Activated B cell treated with CpG ODN at 0.5 μM for 24 hours (primary cell): ENCODE data around the gene CAMP. TPM values are rescaled to one million over a fixed set of nuclear protein-coding genes. Genes with fewer than 3 reads are reported as not detected.
"Not testable (repeated sequence)": the region's sequence is repeated elsewhere in the genome, so short reads cannot be mapped to it uniquely, and the experiment has no call there.

Experiments used
- ATAC-seq: fragments of 200-7000 bp; cut with Tn5 transposase; one replicate; pipeline ENCODE4 v1.10.0; 2021; ENCODE audit warnings: low read depth, mild to moderate bottlenecking, moderate library complexity
- CTCF ChIA-PET: fragments of 350-600 bp; sonication (Branson Sonifier 250); formaldehyde crosslinking; loops from one replicate; lab custom pipeline; 2021; ENCODE audit warnings: antibody characterized with exemption; lab: Charles Lee
- POLR2A ChIA-PET: fragments of 350-600 bp; sonication (Branson Sonifier 250); formaldehyde crosslinking; loops from one replicate; lab custom pipeline; 2021; ENCODE audit warnings: antibody characterized with exemption; lab: Charles Lee
- DNase-seq: peaks from one replicate; pipeline ENCODE4 v3.0.0; 2022
- H3K27ac Mint-ChIP-seq: one replicate; pipeline ENCODE4 v1.8.0; 2020; ENCODE audit warnings: mixed read lengths
- H3K27me3 Mint-ChIP-seq: one replicate; pipeline ENCODE4 v1.8.0; 2021; ENCODE audit warnings: mixed read lengths
- H3K36me3 Mint-ChIP-seq: one replicate; pipeline ENCODE4 v1.8.0; 2021; ENCODE audit warnings: low read depth, mixed read lengths
- H3K4me1 Mint-ChIP-seq: one replicate; pipeline ENCODE4 v1.8.0; 2021; ENCODE audit warnings: mixed read lengths
- H3K4me3 Mint-ChIP-seq: one replicate; pipeline ENCODE4 v1.8.0; 2020; ENCODE audit warnings: mild to moderate bottlenecking, mixed read lengths
- H3K9me3 Mint-ChIP-seq: one replicate; pipeline ENCODE4 v1.8.0; 2020; ENCODE audit warnings: mixed read lengths
- CTCF ChIP-seq: fragments of 200-600 bp; IDR thresholded peaks from one replicate; pipeline ENCODE4 v1.8.0; 2022; ENCODE audit warnings: antibody characterized with exemption, mild to moderate bottlenecking
- intact Hi-C: fragments of 100-400 bp; cut with micrococcal nuclease; formaldehyde crosslinking; loops from one replicate; pipeline ENCODE4 v1.15.1; 2024
- total RNA-seq: library from RNA; stranded (reverse); gene quantifications from 2 replicates; pipeline ENCODE4 v1.2.3, GENCODE V29; 2022

Gene CAMP
- total RNA-seq, 1 donor from 2014 or later: not detected

GRCh38 chr3:48267782-48268181, 44.5 kb downstream of the CAMP start:
- POLR2A ChIA-PET: no interaction called here

GRCh38 chr3:48268381-48268935, 45.2 kb downstream of the CAMP start:
- Mint-ChIP-seq H3K9me3 (no peaks in the 10 kb centered on the region), H3K27me3 (no peaks in the 10 kb centered on the region), H3K27ac (no peak overlapping the region), H3K4me3 (no peak overlapping the region), H3K36me3 (peaks cover 60% of the 10 kb centered on the region), H3K4me1 (no peaks in the 10 kb centered on the region)
- intact Hi-C loops: no loop called here
- DNase-seq (no peak), ATAC-seq (no peak)
- POLR2A ChIA-PET: no interaction called here
- no peak for TF ChIP-seq CTCF
- CTCF ChIA-PET: interaction anchor here (1.3 to 9.1 kb wide), 2 partner anchors 132 to 167 kb away, joined by 4 to 109 read pairs; no protein-coding TSS in a partner anchor

More at GRCh38 chr3:48267782-48268181, 44.5 kb downstream of the CAMP start:
- Mint-ChIP-seq H3K9me3 (no peaks in the 10 kb centered on the region), H3K4me1 (no peaks in the 10 kb centered on the region), H3K27ac (no peak overlapping the region), H3K36me3 (peaks cover 63% of the 10 kb centered on the region), H3K27me3 (no peaks in the 10 kb centered on the region), H3K4me3 (no peak overlapping the region)
- CTCF ChIA-PET: interaction anchor here (1.3 to 9.1 kb wide), 2 partner anchors 133 to 167 kb away, joined by 4 to 109 read pairs; no protein-coding TSS in a partner anchor
- TF ChIP-seq CTCF: no peak
- DNase-seq (no peak), ATAC-seq (no peak)
- intact Hi-C loops: no loop called here

GRCh38 chr3:48268936-48269561, 45.8 kb downstream of the CAMP start:
- POLR2A ChIA-PET: no interaction called here
- H3K27me3 Mint-ChIP-seq: no peaks in the 10 kb centered on the region
- no peak overlapping the region for H3K4me3 Mint-ChIP-seq
- DNase-seq: no peak
- no peak for ATAC-seq
- H3K9me3 Mint-ChIP-seq: no peaks in the 10 kb centered on the region
- no peaks in the 10 kb centered on the region for H3K4me1 Mint-ChIP-seq
- H3K27ac Mint-ChIP-seq: no peak overlapping the region
- H3K36me3 Mint-ChIP-seq: peaks cover 56% of the 10 kb centered on the region
- intact Hi-C loops: no loop called here
- TF ChIP-seq CTCF: no peak
- CTCF ChIA-PET: interaction anchor here (1.3 to 9.1 kb wide), 2 partner anchors 132 to 166 kb away, joined by 4 to 109 read pairs; no protein-coding TSS in a partner anchor

- Mint-ChIP-seq H3K4me1 (no peaks in the 10 kb centered on the region), H3K36me3 (peaks cover 53% of the 10 kb centered on the region), H3K27me3 (no peaks in the 10 kb centered on the region), H3K27ac (no peak overlapping the region), H3K4me3 (no peak overlapping the region), H3K9me3 (no peaks in the 10 kb centered on the region)
- CTCF ChIA-PET: interaction anchor here (0.7 to 9.1 kb wide), 2 partner anchors 131 to 166 kb away, joined by 3 to 109 read pairs; no protein-coding TSS in a partner anchor
- DNase-seq (no peak), ATAC-seq (no peak)
- intact Hi-C loops: no loop called here
- no peak for TF ChIP-seq CTCF
- POLR2A ChIA-PET: no interaction called here
Observed at GRCh38 chr3:48269592-48269991, 46.3 kb downstream of the CAMP start.

GRCh38 chr3:48270306-48270705, 47.0 kb downstream of the CAMP start:
- no peaks in the 10 kb centered on the region for H3K9me3 Mint-ChIP-seq
- ChIA-PET POLR2A (no interaction called here), CTCF (interaction anchor here (0.7 to 9.1 kb wide), 2 partner anchors 131 to 165 kb away, joined by 3 to 109 read pairs; no protein-coding TSS in a partner anchor)
- DNase-seq (no peak), ATAC-seq (no peak)
- H3K27ac Mint-ChIP-seq: no peak overlapping the region
- H3K4me3 Mint-ChIP-seq: no peak overlapping the region
- intact Hi-C loops: loop anchor here (10.0 kb wide), 1 partner anchor 414 kb away; the partner anchor contains the start of gene NCKIPSD
- TF ChIP-seq CTCF: no peak
- peaks cover 53% of the 10 kb centered on the region for H3K36me3 Mint-ChIP-seq
- no peaks in the 10 kb centered on the region for H3K4me1 Mint-ChIP-seq
- no peaks in the 10 kb centered on the region for H3K27me3 Mint-ChIP-seq

GRCh38 chr3:48271223-48271622, 47.9 kb downstream of the CAMP start:
- not testable (repeated sequence) for H3K4me3 Mint-ChIP-seq, H3K4me1 Mint-ChIP-seq, H3K27ac Mint-ChIP-seq, ATAC-seq, DNase-seq, H3K27me3 Mint-ChIP-seq, H3K9me3 Mint-ChIP-seq
- intact Hi-C loops: loop anchor here (10.0 kb wide), 1 partner anchor 414 kb away; the partner anchor contains the start of gene NCKIPSD
- ChIA-PET CTCF (interaction anchor here (9.1 kb wide), 1 partner anchor 164 kb away, joined by 109 read pairs; no protein-coding TSS in a partner anchor), POLR2A (interaction anchor here (1.1 kb wide), 1 partner anchor 165 kb away, joined by 3 read pairs; no protein-coding TSS in a partner anchor)
- H3K36me3 Mint-ChIP-seq: peaks cover 46% of the 10 kb centered on the region
